HL-60 (cell line): ENCODE measurements around the gene IL11RA.

Experiments used
- CTCF ChIP-seq: IDR thresholded peaks from one replicate; pipeline ENCODE4 v1.5.1; 2011; ENCODE audit warnings: low read length, control low read depth, inconsistent platforms; ENCODE audit not compliant: insufficient read depth
- GABPA ChIP-seq: IDR thresholded peaks from 2 replicates; pipeline ENCODE4 v1.6.1; 2012; ENCODE audit warnings: low read depth
- POLR2AphosphoS5 ChIP-seq: IDR thresholded peaks from 2 replicates; pipeline ENCODE4 v1.6.1; 2012; ENCODE audit warnings: low read depth
- SPI1 ChIP-seq: IDR thresholded peaks from 2 replicates; pipeline ENCODE4 v1.6.1; 2012; ENCODE audit warnings: low read depth, mild to moderate bottlenecking, borderline replicate concordance

GRCh38 chr9:34690983-34691935 is 39.3 kb downstream of the IL11RA start, which contains the start of gene CCL19:
- TF ChIP-seq CTCF (no peak), GABPA (no peak), POLR2AphosphoS5 (no peak), SPI1 (no peak)
